SH-SY5Y (cell line): ENCODE results near the gene TBRG1.

ENCODE experiments used
- GATA2 ChIP-seq: IDR thresholded peaks from 2 replicates; pipeline ENCODE4 v1.6.1; 2011; ENCODE audit warnings: mild to moderate bottlenecking, low read depth, low read length
- GATA3 ChIP-seq: IDR thresholded peaks from 2 replicates; pipeline ENCODE4 v1.6.1; 2011; ENCODE audit warnings: low read depth, mild to moderate bottlenecking, low read length, moderate library complexity

GRCh38 chr11:124661553-124661952 lies 38.9 kb downstream of the TBRG1 start:
- TF ChIP-seq GATA3 (no peak), GATA2 (no peak)
